ENCODE measurements around the gene ROBO2. TPM values are rescaled to one million over a fixed set of nuclear protein-coding genes. Genes with fewer than 3 reads are reported as not detected.

Gene ROBO2
- total and polyA plus RNA-seq, 2 experiments from 2014 or later: 1.5 to 7.8 TPM

- no peak overlapping the region for H3K27ac ChIP-seq (ENCODE audit: low read depth)
- H3K4me3 ChIP-seq: no peak overlapping the region
- no peaks in the 10 kb centered on the region for H3F3A ChIP-seq (replicated peaks; ENCODE audit: low read depth)
- peaks cover 3% of the 10 kb centered on the region; the same call in 1 of the 2 replicates for H3K4me1 ChIP-seq (ENCODE audit: insufficient read depth)
- no peaks in the 10 kb centered on the region for H3K27me3 ChIP-seq (ENCODE audit: insufficient read depth)
- H2AFZ ChIP-seq: no peak overlapping the region
- Mint-ChIP-seq H3K4me1 (peaks cover 6% of the 10 kb centered on the region; the same call in 2 of the 3 replicates), H3K27me3 (ENCODE audit: insufficient read depth, low read depth, poor library complexity) (peaks cover 3% of the 10 kb centered on the region), H3K4me3 (no peak overlapping the region), H3K27ac (no peak overlapping the region), H3K9me3 (no peaks in the 10 kb centered on the region), H3K36me3 (ENCODE audit: low read depth) (no peaks in the 10 kb centered on the region)
- no peaks in the 10 kb centered on the region for H3K79me2 ChIP-seq (replicated peaks; ENCODE audit: insufficient read depth)
- DNase-seq (ENCODE audit: low spot score): no peak
- ATAC-seq: no peak
- no peaks in the 10 kb centered on the region for H3K36me3 ChIP-seq (ENCODE audit: insufficient read depth)
- TF ChIP-seq ZNF462 (CRISPR knock-in tag; IDR thresholded peaks at IDR 0.05): no peak
- peak in 1 of 2 experiments; percentile 14; a peak in 2 of 4 replicates for TF ChIP-seq CTCF (conservative IDR thresholded peaks at IDR 0.05; ENCODE audit: low read depth in 2 of 2)
- no peak for TF ChIP-seq ZNF114 (CRISPR knock-in tag; IDR thresholded peaks at IDR 0.05)
- no peaks in the 10 kb centered on the region for H4K20me1 ChIP-seq (replicated peaks; ENCODE audit: insufficient read depth)
- no peaks in the 10 kb centered on the region for H3K9me2 ChIP-seq (ENCODE audit: insufficient read depth)
- H3K4me2 ChIP-seq: no peak overlapping the region
Observed at GRCh38 chr3:77248420-77248819, 208.5 kb downstream of the ROBO2 start.

GRCh38 chr3:77251136-77251535 is 211.2 kb downstream of the ROBO2 start:
- Histone ChIP-seq H3K4me3 (no peak overlapping the region), H3K9me2 (ENCODE audit: insufficient read depth) (no peaks in the 10 kb centered on the region), H2AFZ (no peak overlapping the region), H3K36me3 (ENCODE audit: insufficient read depth) (no peaks in the 10 kb centered on the region), H3K4me2 (no peak overlapping the region), H4K20me1 (replicated peaks; ENCODE audit: insufficient read depth) (no peaks in the 10 kb centered on the region), H3F3A (replicated peaks; ENCODE audit: low read depth) (no peaks in the 10 kb centered on the region), H3K4me1 (ENCODE audit: insufficient read depth) (peaks cover 3% of the 10 kb centered on the region; the same call in 1 of the 2 replicates), H3K27me3 (ENCODE audit: insufficient read depth) (no peaks in the 10 kb centered on the region), H3K79me2 (replicated peaks; ENCODE audit: insufficient read depth) (no peaks in the 10 kb centered on the region), H3K27ac (ENCODE audit: low read depth) (no peak overlapping the region)
- no peak for ATAC-seq
- Mint-ChIP-seq H3K4me1 (peaks cover 8% of the 10 kb centered on the region; the same call in 2 of the 3 replicates), H3K36me3 (ENCODE audit: low read depth) (no peaks in the 10 kb centered on the region), H3K27me3 (ENCODE audit: insufficient read depth, low read depth, poor library complexity) (peaks cover 3% of the 10 kb centered on the region), H3K4me3 (no peak overlapping the region), H3K27ac (no peak overlapping the region), H3K9me3 (no peaks in the 10 kb centered on the region)
- no peak for DNase-seq (ENCODE audit: low spot score)
- TF ChIP-seq EZH2phosphoT487 (IDR thresholded peaks at IDR 0.05; ENCODE audit: unreplicated experiment): no peak
- no peak for TF ChIP-seq ZNF331 (CRISPR knock-in tag; IDR thresholded peaks at IDR 0.05; ENCODE audit: low read depth)
- TF ChIP-seq ZNF114 (CRISPR knock-in tag; IDR thresholded peaks at IDR 0.05): no peak
- TF ChIP-seq STAT1 (IDR thresholded peaks at IDR 0.05; ENCODE audit: unreplicated experiment): no peak
- TF ChIP-seq NANOG (IDR thresholded peaks at IDR 0.05; ENCODE audit: borderline replicate concordance): no peak
- TF ChIP-seq CTCF (conservative IDR thresholded peaks at IDR 0.05; ENCODE audit: low read depth in 2 of 2): no peak
